ENCODE data around the gene UGT1A1.

UGT1A1 gene

DNA sequence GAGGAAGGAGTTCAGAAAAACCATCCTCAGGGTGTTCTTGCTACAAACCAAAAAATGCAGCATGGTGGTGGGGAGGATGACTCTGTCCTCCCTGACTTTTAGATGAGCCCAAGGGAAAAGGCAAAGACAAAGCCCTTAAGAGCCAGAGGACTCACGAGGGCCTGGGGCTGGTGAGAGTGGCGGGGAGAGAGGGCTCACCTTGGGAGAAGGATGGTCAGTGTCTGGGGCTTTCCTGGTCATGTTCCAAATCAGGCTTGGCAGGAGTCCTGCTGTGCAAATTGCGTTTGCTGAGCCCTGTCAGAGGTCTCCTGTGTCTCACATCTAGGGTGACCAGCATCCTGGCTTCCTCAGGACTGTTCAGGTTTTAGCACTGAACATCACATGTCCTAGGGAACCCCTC, 4.7 kb downstream of the UGT1A1 start:
- Histone ChIP-seq H3K4me3 (ENCODE audit: insufficient read depth, low read length, poor library complexity, severe bottlenecking) (no peak overlapping the region), H3K27ac (ENCODE audit: low read depth, low read length) (no peak overlapping the region), H3K9me3 (ENCODE audit: insufficient read depth, low read length) (no peaks in the 10 kb centered on the region), H3K4me2 (ENCODE audit: low read depth, low read length, poor library complexity, severe bottlenecking) (no peak overlapping the region), H3K27me3 (ENCODE audit: low read length) (no peaks in the 10 kb centered on the region), H4K20me1 (ENCODE audit: low read depth, low read length) (no peaks in the 10 kb centered on the region), H3K79me2 (ENCODE audit: insufficient read depth, low read length) (no peaks in the 10 kb centered on the region), H3K9me2 (replicated peaks; ENCODE audit: insufficient read depth, low read length) (no peaks in the 10 kb centered on the region), H3K36me3 (ENCODE audit: low read length) (no peaks in the 10 kb centered on the region), H2AFZ (ENCODE audit: low read depth, low read length, severe bottlenecking) (no peak overlapping the region), H3F3A (ENCODE audit: insufficient read depth) (no peaks in the 10 kb centered on the region), H3K9ac (ENCODE audit: low read length) (no peak overlapping the region)
- TF ChIP-seq, protein P1, sequence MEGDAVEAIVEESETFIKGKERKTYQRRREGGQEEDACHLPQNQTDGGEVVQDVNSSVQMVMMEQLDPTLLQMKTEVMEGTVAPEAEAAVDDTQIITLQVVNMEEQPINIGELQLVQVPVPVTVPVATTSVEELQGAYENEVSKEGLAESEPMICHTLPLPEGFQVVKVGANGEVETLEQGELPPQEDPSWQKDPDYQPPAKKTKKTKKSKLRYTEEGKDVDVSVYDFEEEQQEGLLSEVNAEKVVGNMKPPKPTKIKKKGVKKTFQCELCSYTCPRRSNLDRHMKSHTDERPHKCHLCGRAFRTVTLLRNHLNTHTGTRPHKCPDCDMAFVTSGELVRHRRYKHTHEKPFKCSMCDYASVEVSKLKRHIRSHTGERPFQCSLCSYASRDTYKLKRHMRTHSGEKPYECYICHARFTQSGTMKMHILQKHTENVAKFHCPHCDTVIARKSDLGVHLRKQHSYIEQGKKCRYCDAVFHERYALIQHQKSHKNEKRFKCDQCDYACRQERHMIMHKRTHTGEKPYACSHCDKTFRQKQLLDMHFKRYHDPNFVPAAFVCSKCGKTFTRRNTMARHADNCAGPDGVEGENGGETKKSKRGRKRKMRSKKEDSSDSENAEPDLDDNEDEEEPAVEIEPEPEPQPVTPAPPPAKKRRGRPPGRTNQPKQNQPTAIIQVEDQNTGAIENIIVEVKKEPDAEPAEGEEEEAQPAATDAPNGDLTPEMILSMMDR (IDR thresholded peaks at IDR 0.05; ENCODE audit: insufficient read depth, low read length, poor library complexity, severe bottlenecking) = no peak
- TF ChIP-seq EZH2phosphoT487 (conservative IDR thresholded peaks at IDR 0.05; ENCODE audit: low read length) = no peak

DNA sequence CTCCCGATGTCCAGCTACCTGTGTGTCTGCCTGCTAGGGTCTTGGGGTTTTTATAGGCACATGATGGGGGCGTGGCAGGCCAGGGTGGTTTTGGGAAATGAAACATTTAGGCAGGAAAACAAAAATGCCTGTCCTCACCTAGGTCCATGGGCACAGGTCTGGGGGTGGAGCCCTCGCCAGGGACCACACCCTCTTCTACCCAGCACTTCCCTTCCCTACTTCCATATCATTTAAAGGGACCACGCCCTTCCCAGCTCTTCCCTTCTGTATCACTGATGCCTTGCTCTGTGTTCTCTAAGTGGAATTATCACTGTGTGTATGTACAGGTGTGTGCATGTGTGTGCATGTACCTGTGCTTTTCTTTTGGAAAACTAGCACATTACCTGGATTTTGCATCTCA, 6.3 kb downstream of the UGT1A1 start:
- no peaks in the 10 kb centered on the region for H3K9me2 ChIP-seq (replicated peaks; ENCODE audit: insufficient read depth, low read length)
- no peaks in the 10 kb centered on the region for H3K27me3 ChIP-seq (ENCODE audit: low read length)
- H3K9me3 ChIP-seq (ENCODE audit: insufficient read depth, low read length) = no peaks in the 10 kb centered on the region
- H3K9ac ChIP-seq (ENCODE audit: low read length) = no peak overlapping the region
- no peaks in the 10 kb centered on the region for H3K79me2 ChIP-seq (ENCODE audit: insufficient read depth, low read length)
- no peak overlapping the region for H3K4me2 ChIP-seq (ENCODE audit: low read depth, low read length, poor library complexity, severe bottlenecking)
- H3F3A ChIP-seq (ENCODE audit: insufficient read depth) = no peaks in the 10 kb centered on the region
- no peak overlapping the region for H3K27ac ChIP-seq (ENCODE audit: low read depth, low read length)
- H3K4me3 ChIP-seq (ENCODE audit: insufficient read depth, low read length, poor library complexity, severe bottlenecking) = no peak overlapping the region
- no peaks in the 10 kb centered on the region for H3K36me3 ChIP-seq (ENCODE audit: low read length)
- no peak for TF ChIP-seq EZH2phosphoT487 (conservative IDR thresholded peaks at IDR 0.05; ENCODE audit: low read length)
- TF ChIP-seq, protein P1 (IDR thresholded peaks at IDR 0.05; ENCODE audit: insufficient read depth, low read length, poor library complexity, severe bottlenecking) = no peak
- H4K20me1 ChIP-seq (ENCODE audit: low read depth, low read length) = no peaks in the 10 kb centered on the region
- no peak overlapping the region for H2AFZ ChIP-seq (ENCODE audit: low read depth, low read length, severe bottlenecking)

- Histone ChIP-seq H3K9me3 (ENCODE audit: insufficient read depth, low read length) (no peaks in the 10 kb centered on the region), H2AFZ (ENCODE audit: low read depth, low read length, severe bottlenecking) (no peak overlapping the region), H3K36me3 (ENCODE audit: low read length) (no peaks in the 10 kb centered on the region), H3K27ac (ENCODE audit: low read depth, low read length) (no peak overlapping the region), H3K79me2 (ENCODE audit: insufficient read depth, low read length) (no peaks in the 10 kb centered on the region), H3K27me3 (ENCODE audit: low read length) (no peaks in the 10 kb centered on the region), H3K9ac (ENCODE audit: low read length) (no peak overlapping the region), H3K9me2 (replicated peaks; ENCODE audit: insufficient read depth, low read length) (no peaks in the 10 kb centered on the region), H4K20me1 (ENCODE audit: low read depth, low read length) (no peaks in the 10 kb centered on the region), H3K4me3 (ENCODE audit: insufficient read depth, low read length, poor library complexity, severe bottlenecking) (no peak overlapping the region), H3F3A (ENCODE audit: insufficient read depth) (no peaks in the 10 kb centered on the region), H3K4me2 (ENCODE audit: low read depth, low read length, poor library complexity, severe bottlenecking) (no peak overlapping the region)
- no peak for TF ChIP-seq EZH2phosphoT487 (conservative IDR thresholded peaks at IDR 0.05; ENCODE audit: low read length)
- TF ChIP-seq, protein P1 (IDR thresholded peaks at IDR 0.05; ENCODE audit: insufficient read depth, low read length, poor library complexity, severe bottlenecking) = no peak
Measured at GRCh38 chr2:233768076-233768475, 8.0 kb downstream of the UGT1A1 start.
